Left ventricle myocardium inferior (tissue), 1 donor: Measurements from ENCODE around the gene ADGRG2. TPM values are rescaled to one million over a fixed set of nuclear protein-coding genes. Genes with fewer than 3 reads are reported as not detected.

Source experiments
- DNase-seq: peaks from one replicate; pipeline ENCODE4 v3.0.0-alpha.2; 2020
- H3K27ac ChIP-seq: fragments of 200-600 bp; replicated peaks from 2 replicates; pipeline ENCODE4 v1.8.0; 2021
- H3K27me3 ChIP-seq: fragments of 200-600 bp; 2 replicates; pipeline ENCODE4 v1.8.0; 2021; ENCODE audit warnings: low read depth
- H3K36me3 ChIP-seq: fragments of 200-600 bp; 2 replicates; pipeline ENCODE4 v1.8.0; 2021
- H3K4me1 ChIP-seq: fragments of 200-600 bp; 2 replicates; pipeline ENCODE4 v1.8.0; 2021
- H3K4me3 ChIP-seq: fragments of 200-600 bp; 2 replicates; pipeline ENCODE4 v1.8.0; 2021; ENCODE audit warnings: mild to moderate bottlenecking, moderate library complexity
- H3K9me3 ChIP-seq: fragments of 200-600 bp; replicated peaks from 2 replicates; pipeline ENCODE4 v1.8.0; 2021
- CTCF ChIP-seq: fragments of 200-600 bp; IDR thresholded peaks from 2 replicates; pipeline ENCODE4 v1.8.0; 2021; ENCODE audit warnings: antibody characterized with exemption, mild to moderate bottlenecking, borderline replicate concordance
- intact Hi-C: fragments of 100-400 bp; cut with micrococcal nuclease; formaldehyde crosslinking; loops from one replicate; pipeline ENCODE4 v1.11.0; 2022
- total RNA-seq: library from RNA; stranded (reverse); fragmentation: NEBNext Ultra II Directional; extraction: Animal tissue kit (Norgen Biotek cat#: 25700); gene quantifications from one replicate; pipeline ENCODE4 v1.2.1, GENCODE V29; 2021
- donor health status: DM: no; HTN: yes; CAD: no; lungs with severe emphysema.

Gene ADGRG2
- total RNA-seq, 1 donor from 2014 or later: 0.16 TPM

GRCh38 chrX:18996536-18996935 is 125.7 kb downstream of the ADGRG2 start:
- no peaks in the 10 kb centered on the region for H3K27me3 ChIP-seq
- no peaks in the 10 kb centered on the region for H3K36me3 ChIP-seq
- TF ChIP-seq CTCF: no peak
- no peaks in the 10 kb centered on the region for H3K4me1 ChIP-seq
- H3K9me3 ChIP-seq: no peaks in the 10 kb centered on the region
- H3K4me3 ChIP-seq: no peak overlapping the region
- intact Hi-C loops: no loop called here
- no peak overlapping the region for H3K27ac ChIP-seq
- DNase-seq: no peak

GRCh38 chrX:18995221-18995620 is 127.0 kb downstream of the ADGRG2 start:
- no peaks in the 10 kb centered on the region for H3K9me3 ChIP-seq
- no peak overlapping the region for H3K4me3 ChIP-seq
- H3K27ac ChIP-seq: no peak overlapping the region
- intact Hi-C loops: no loop called here
- H3K27me3 ChIP-seq: no peaks in the 10 kb centered on the region
- DNase-seq: no peak
- no peak for TF ChIP-seq CTCF
- no peaks in the 10 kb centered on the region for H3K4me1 ChIP-seq
- no peaks in the 10 kb centered on the region for H3K36me3 ChIP-seq

DNA sequence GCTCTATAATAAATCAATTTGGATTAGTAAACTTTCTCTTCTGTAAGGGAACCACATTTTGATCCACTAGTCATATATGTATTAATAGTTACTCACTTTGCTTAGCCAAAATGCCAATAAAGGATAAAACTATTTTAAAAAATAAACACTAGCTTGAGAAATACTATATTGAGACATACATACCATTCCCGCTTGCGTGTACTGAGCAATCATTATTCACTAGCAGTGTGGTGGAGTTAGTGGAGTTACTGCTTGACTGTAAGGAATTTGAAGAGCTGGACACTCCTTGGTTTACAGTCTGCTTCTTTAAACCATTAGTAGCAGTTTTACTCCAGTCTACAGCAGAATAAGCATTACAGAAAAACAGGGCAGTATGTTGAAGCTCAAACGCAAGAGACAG is 127.6 kb downstream of the ADGRG2 start:
- Histone ChIP-seq H3K27me3 (no peaks in the 10 kb centered on the region), H3K4me3 (no peak overlapping the region), H3K27ac (no peak overlapping the region), H3K36me3 (no peaks in the 10 kb centered on the region), H3K4me1 (no peaks in the 10 kb centered on the region), H3K9me3 (no peaks in the 10 kb centered on the region)
- no peak for DNase-seq
- intact Hi-C loops: no loop called here
- TF ChIP-seq CTCF: no peak

GRCh38 chrX:18992829-18993228 is 129.4 kb downstream of the ADGRG2 start:
- no peak for TF ChIP-seq CTCF
- H3K27ac ChIP-seq: no peak overlapping the region
- H3K4me1 ChIP-seq: no peaks in the 10 kb centered on the region
- intact Hi-C loops: no loop called here
- no peaks in the 10 kb centered on the region for H3K27me3 ChIP-seq
- H3K4me3 ChIP-seq: no peak overlapping the region
- DNase-seq: no peak
- H3K36me3 ChIP-seq: no peaks in the 10 kb centered on the region
- no peaks in the 10 kb centered on the region for H3K9me3 ChIP-seq

GRCh38 chrX:18985186-18985435 is 137.2 kb downstream of the ADGRG2 start:
- DNase-seq: no peak
- no peak for TF ChIP-seq CTCF
- Histone ChIP-seq H3K27me3 (no peaks in the 10 kb centered on the region), H3K36me3 (no peaks in the 10 kb centered on the region), H3K27ac (peak overlapping the region; percentile 94), H3K4me3 (peak overlapping the region; percentile 85), H3K4me1 (peaks cover 19% of the 10 kb centered on the region), H3K9me3 (no peaks in the 10 kb centered on the region)
- intact Hi-C loops: no loop called here
